Measurements from ENCODE around the gene CCDC3.

- TF ChIP-seq POLR2AphosphoS5 (IDR thresholded peaks at IDR 0.05), result no peak
- TF ChIP-seq CTCF (IDR thresholded peaks at IDR 0.05), result no peak
Observed at GRCh38 chr10:13003004-13003403, 1.5 kb upstream of the CCDC3 start.
